ENCODE data around the gene FOXP2.

Gene FOXP2

GRCh38 chr7:114623146-114623545, 208.5 kb downstream of the FOXP2 start:
- H3K4me2 ChIP-seq (ENCODE audit: insufficient read depth, low read length), result no peak overlapping the region

GRCh38 chr7:114627231-114627630, 212.6 kb downstream of the FOXP2 start:
- H3K27ac ChIP-seq (ENCODE audit: low read length), result no peak overlapping the region
- H3K9ac ChIP-seq (ENCODE audit: low read depth, low read length), result no peak overlapping the region
- no peak for TF ChIP-seq CTCF (IDR thresholded peaks at IDR 0.05; ENCODE audit: borderline replicate concordance, extremely low read depth, low read length, poor library complexity, severe bottlenecking)
- TF ChIP-seq EZH2 (IDR thresholded peaks at IDR 0.05; ENCODE audit: borderline replicate concordance, low read depth, low read length, severe bottlenecking), result no peak
- DNase-seq (no peak), ATAC-seq (ENCODE audit: insufficient read depth, low read depth) (no peak)
- no peak overlapping the region for H3K4me2 ChIP-seq (ENCODE audit: insufficient read depth, low read length)
- no peaks in the 10 kb centered on the region for H4K20me1 ChIP-seq (ENCODE audit: insufficient read depth, low read length)
- H3K79me2 ChIP-seq (ENCODE audit: insufficient read depth, low read length), result no peaks in the 10 kb centered on the region
- no peaks in the 10 kb centered on the region for H3K4me1 ChIP-seq (ENCODE audit: insufficient read depth, low read length)
- no peaks in the 10 kb centered on the region for H3K27me3 ChIP-seq (ENCODE audit: insufficient read depth, low read length, poor library complexity)
- no peaks in the 10 kb centered on the region for H3K36me3 ChIP-seq (ENCODE audit: insufficient read depth, low read length)
- no peak overlapping the region for H2AFZ ChIP-seq (ENCODE audit: low read depth, low read length)
- no peak overlapping the region for H3K4me3 ChIP-seq (ENCODE audit: low read depth in 1 of 2, low read length in 2 of 2)
- no peaks in the 10 kb centered on the region for H3K9me3 ChIP-seq (ENCODE audit: insufficient read depth, low read length, severe bottlenecking)

More at GRCh38 chr7:114623146-114623545, 208.5 kb downstream of the FOXP2 start:
- Histone ChIP-seq H3K9ac (ENCODE audit: low read depth, low read length) (no peak overlapping the region), H3K9me3 (ENCODE audit: insufficient read depth, low read length, severe bottlenecking) (no peaks in the 10 kb centered on the region), H4K20me1 (ENCODE audit: insufficient read depth, low read length) (no peaks in the 10 kb centered on the region), H3K27me3 (ENCODE audit: insufficient read depth, low read length, poor library complexity) (no peaks in the 10 kb centered on the region), H3K79me2 (ENCODE audit: insufficient read depth, low read length) (no peaks in the 10 kb centered on the region), H2AFZ (ENCODE audit: low read depth, low read length) (no peak overlapping the region), H3K27ac (ENCODE audit: low read length) (no peak overlapping the region), H3K4me3 (ENCODE audit: low read depth in 1 of 2, low read length in 2 of 2) (no peak overlapping the region), H3K4me1 (ENCODE audit: insufficient read depth, low read length) (no peaks in the 10 kb centered on the region), H3K36me3 (ENCODE audit: insufficient read depth, low read length) (no peaks in the 10 kb centered on the region)
- DNase-seq (no peak), ATAC-seq (ENCODE audit: insufficient read depth, low read depth) (no peak)
- TF ChIP-seq EZH2 (IDR thresholded peaks at IDR 0.05; ENCODE audit: borderline replicate concordance, low read depth, low read length, severe bottlenecking), result no peak

- TF ChIP-seq EZH2 (IDR thresholded peaks at IDR 0.05; ENCODE audit: borderline replicate concordance, low read depth, low read length, severe bottlenecking), result no peak
- no peak for TF ChIP-seq CTCF (IDR thresholded peaks at IDR 0.05; ENCODE audit: borderline replicate concordance, extremely low read depth, low read length, poor library complexity, severe bottlenecking)
- Histone ChIP-seq H2AFZ (ENCODE audit: low read depth, low read length) (no peak overlapping the region), H3K79me2 (ENCODE audit: insufficient read depth, low read length) (no peaks in the 10 kb centered on the region), H3K36me3 (ENCODE audit: insufficient read depth, low read length) (no peaks in the 10 kb centered on the region), H3K9me3 (ENCODE audit: insufficient read depth, low read length, severe bottlenecking) (no peaks in the 10 kb centered on the region), H3K4me2 (ENCODE audit: insufficient read depth, low read length) (no peak overlapping the region), H4K20me1 (ENCODE audit: insufficient read depth, low read length) (no peaks in the 10 kb centered on the region), H3K9ac (ENCODE audit: low read depth, low read length) (no peak overlapping the region), H3K27me3 (ENCODE audit: insufficient read depth, low read length, poor library complexity) (no peaks in the 10 kb centered on the region), H3K4me1 (ENCODE audit: insufficient read depth, low read length) (no peaks in the 10 kb centered on the region), H3K27ac (ENCODE audit: low read length) (no peak overlapping the region), H3K4me3 (ENCODE audit: low read depth in 1 of 2, low read length in 2 of 2) (no peak overlapping the region)
- DNase-seq (no peak), ATAC-seq (ENCODE audit: insufficient read depth, low read depth) (no peak)
Observed at GRCh38 chr7:114628362-114628761, 213.7 kb downstream of the FOXP2 start.

- ATAC-seq (ENCODE audit: insufficient read depth, low read depth), result no peak
- Histone ChIP-seq H3K4me1 (ENCODE audit: insufficient read depth, low read length) (no peaks in the 10 kb centered on the region), H3K27me3 (ENCODE audit: insufficient read depth, low read length, poor library complexity) (no peaks in the 10 kb centered on the region), H3K9ac (ENCODE audit: low read depth, low read length) (no peak overlapping the region), H3K4me2 (ENCODE audit: insufficient read depth, low read length) (no peak overlapping the region), H3K36me3 (ENCODE audit: insufficient read depth, low read length) (no peaks in the 10 kb centered on the region), H2AFZ (ENCODE audit: low read depth, low read length) (no peak overlapping the region), H3K4me3 (ENCODE audit: low read depth in 1 of 2, low read length in 2 of 2) (no peak overlapping the region), H3K27ac (ENCODE audit: low read length) (no peak overlapping the region), H3K9me3 (ENCODE audit: insufficient read depth, low read length, severe bottlenecking) (no peaks in the 10 kb centered on the region), H3K79me2 (ENCODE audit: insufficient read depth, low read length) (no peaks in the 10 kb centered on the region), H4K20me1 (ENCODE audit: insufficient read depth, low read length) (no peaks in the 10 kb centered on the region)
- TF ChIP-seq CTCF (IDR thresholded peaks at IDR 0.05; ENCODE audit: borderline replicate concordance, extremely low read depth, low read length, poor library complexity, severe bottlenecking) (no peak), EZH2 (IDR thresholded peaks at IDR 0.05; ENCODE audit: borderline replicate concordance, low read depth, low read length, severe bottlenecking) (no peak)
- no peak for DNase-seq
Observed at GRCh38 chr7:114629762-114630161, 215.1 kb downstream of the FOXP2 start.
